Mammary epithelial cell (primary cell): ENCODE data around the gene PEX5.
"Not testable (repeated sequence)": the region's sequence is repeated elsewhere in the genome, so short reads cannot be mapped to it uniquely, and the experiment has no call there.

Experiments
- EZH2 ChIP-seq: IDR thresholded peaks from 2 replicates; pipeline ENCODE4 v1.6.1; 2012; ENCODE audit warnings: low read length, inconsistent platforms, borderline replicate concordance
- TF ChIP-seq, protein P1 (sequence below), 2 donors: IDR thresholded peaks in 1 of 2; conservative IDR thresholded peaks in 1 of 2; 2 replicates each; pipeline ENCODE4 v1.5.1; 2011 to 2012; ENCODE audit warnings: inconsistent platforms in 2 of 2, low read length in 2 of 2, mild to moderate bottlenecking in 2 of 2, control low read depth in 1 of 2, low read depth in 1 of 2; ENCODE audit not compliant: insufficient read depth in 1 of 2; ENCODE audit errors: extremely low read depth in 1 of 2

- TF ChIP-seq, protein P1, sequence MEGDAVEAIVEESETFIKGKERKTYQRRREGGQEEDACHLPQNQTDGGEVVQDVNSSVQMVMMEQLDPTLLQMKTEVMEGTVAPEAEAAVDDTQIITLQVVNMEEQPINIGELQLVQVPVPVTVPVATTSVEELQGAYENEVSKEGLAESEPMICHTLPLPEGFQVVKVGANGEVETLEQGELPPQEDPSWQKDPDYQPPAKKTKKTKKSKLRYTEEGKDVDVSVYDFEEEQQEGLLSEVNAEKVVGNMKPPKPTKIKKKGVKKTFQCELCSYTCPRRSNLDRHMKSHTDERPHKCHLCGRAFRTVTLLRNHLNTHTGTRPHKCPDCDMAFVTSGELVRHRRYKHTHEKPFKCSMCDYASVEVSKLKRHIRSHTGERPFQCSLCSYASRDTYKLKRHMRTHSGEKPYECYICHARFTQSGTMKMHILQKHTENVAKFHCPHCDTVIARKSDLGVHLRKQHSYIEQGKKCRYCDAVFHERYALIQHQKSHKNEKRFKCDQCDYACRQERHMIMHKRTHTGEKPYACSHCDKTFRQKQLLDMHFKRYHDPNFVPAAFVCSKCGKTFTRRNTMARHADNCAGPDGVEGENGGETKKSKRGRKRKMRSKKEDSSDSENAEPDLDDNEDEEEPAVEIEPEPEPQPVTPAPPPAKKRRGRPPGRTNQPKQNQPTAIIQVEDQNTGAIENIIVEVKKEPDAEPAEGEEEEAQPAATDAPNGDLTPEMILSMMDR (conservative IDR thresholded peaks at IDR 0.05 in 1 of 2, IDR thresholded peaks at IDR 0.05 in 1 of 2; ENCODE audit: extremely low read depth in 1 of 2, insufficient read depth in 1 of 2, low read depth in 1 of 2, low read length in 2 of 2), result not testable (repeated sequence)
- TF ChIP-seq EZH2, result not testable (repeated sequence)
Measured at GRCh38 chr12:7251328-7251996, 62.0 kb downstream of the PEX5 start.
